Endothelial cell of umbilical vein (primary cell): ENCODE measurements around the gene ETHE1. TPM values are rescaled to one million over a fixed set of nuclear protein-coding genes. Genes with fewer than 3 reads are reported as not detected.

Experiments
- BruUV-seq: library from RNA; stranded (reverse); fragments of 400-500 nt; replicated peaks from 2 replicates; lab custom pipeline; 2021; lab: Mats Ljungman, UMichigan
- CTCF ChIA-PET: fragments of 300-600, 350-600 bp; sonication (Branson Sonifier 250); formaldehyde crosslinking; loops from one replicate; lab custom pipeline; 2021; ENCODE audit warnings: antibody characterized with exemption, inconsistent platforms; lab: Charles Lee
- POLR2A ChIA-PET: fragments of 300-600, 350-600 bp; sonication (Branson Sonifier 250); formaldehyde crosslinking; loops from one replicate; lab custom pipeline; 2021; ENCODE audit warnings: antibody characterized with exemption, inconsistent platforms; lab: Charles Lee
- DNase-seq: peaks from one replicate; pipeline ENCODE4 v3.0.0-alpha.2; 2011; ENCODE audit warnings: low read depth, low spot score
- FAIRE-seq: peaks from 2 replicates; lab custom pipeline; 2011; peaks lifted over from hg19 to GRCh38; lab: Jason Lieb, UNC
- H2AFZ ChIP-seq: 2 replicates; pipeline ENCODE4 v1.6.0; 2012; ENCODE audit warnings: low read depth, low read length, control low read depth, inconsistent platforms
- H3K27ac ChIP-seq: 2 replicates; pipeline ENCODE4 v1.5.1; 2011; ENCODE audit warnings: low read depth, mild to moderate bottlenecking, control low read depth, low read length, moderate library complexity; ENCODE audit not compliant: insufficient read depth
- H3K27me3 ChIP-seq, 2 experiments: 2 replicates each; pipeline versions ENCODE4 v1.6.0 to v1.6.1; 2011; ENCODE audit warnings: low read length in 2 of 2, mixed read lengths in 1 of 2; ENCODE audit not compliant: control insufficient read depth in 2 of 2, insufficient read depth in 2 of 2
- H3K36me3 ChIP-seq, 2 experiments: 2 replicates in 1 of 2; 3 replicates in 1 of 2; pipeline ENCODE4 v1.5.1; 2011; ENCODE audit warnings: low read length in 2 of 2, mild to moderate bottlenecking in 1 of 2, moderate library complexity in 1 of 2; ENCODE audit not compliant: control insufficient read depth in 2 of 2, insufficient read depth in 2 of 2; ENCODE audit errors: extremely low read depth in 1 of 2
- H3K4me1 ChIP-seq: 3 replicates; pipeline ENCODE4 v1.5.1; 2011; ENCODE audit warnings: mild to moderate bottlenecking, low read length; ENCODE audit not compliant: control insufficient read depth, insufficient read depth; ENCODE audit errors: extremely low read depth
- H3K4me2 ChIP-seq: 2 replicates; pipeline ENCODE4 v1.6.1; 2011; ENCODE audit warnings: low read length, control low read depth, mixed read lengths; ENCODE audit not compliant: insufficient read depth
- H3K4me3 ChIP-seq, 3 experiments: fragments of 200-600 bp in 1 of 3; sonication (generic), shearing (Covaris generic) in 1 of 3; replicated peaks in 1 of 3; 2 replicates each; pipeline ENCODE4 v1.5.1; 2011 to 2016; ENCODE audit warnings: control low read depth in 3 of 3, low read length in 3 of 3, mild to moderate bottlenecking in 2 of 3, inconsistent platforms in 1 of 3, low read depth in 1 of 3, moderate library complexity in 1 of 3; ENCODE audit not compliant: insufficient read depth in 1 of 3
- H3K79me2 ChIP-seq: 2 replicates; pipeline ENCODE4 v1.6.0; 2012; ENCODE audit warnings: low read length, inconsistent platforms; ENCODE audit not compliant: control insufficient read depth, insufficient read depth
- H3K9ac ChIP-seq: replicated peaks from 2 replicates; pipeline ENCODE3; 2011; ENCODE audit warnings: low read length, control low read depth; ENCODE audit not compliant: insufficient read depth; ENCODE audit errors: extremely low read depth
- H3K9me1 ChIP-seq: replicated peaks from 3 replicates; pipeline ENCODE4 v1.6.0; 2011; ENCODE audit warnings: mild to moderate bottlenecking, low read length; ENCODE audit not compliant: control insufficient read depth, insufficient read depth; ENCODE audit errors: extremely low read depth
- H3K9me3 ChIP-seq: replicated peaks from 2 replicates; pipeline ENCODE4 v1.5.1; 2012; ENCODE audit warnings: low read length, inconsistent platforms; ENCODE audit not compliant: control insufficient read depth, insufficient read depth
- H4K20me1 ChIP-seq: replicated peaks from 2 replicates; pipeline ENCODE3; 2011; ENCODE audit warnings: mild to moderate bottlenecking, low read length; ENCODE audit not compliant: control insufficient read depth, insufficient read depth; ENCODE audit errors: extremely low read depth
- EZH2 ChIP-seq: IDR thresholded peaks from 2 replicates; pipeline ENCODE4 v1.6.1; 2012; ENCODE audit warnings: borderline replicate concordance, low read depth, mild to moderate bottlenecking, moderate library complexity, low read length, inconsistent platforms; ENCODE audit not compliant: severe bottlenecking
- FOS ChIP-seq: IDR thresholded peaks from 2 replicates; pipeline ENCODE4 v1.6.1; 2011; ENCODE audit warnings: mild to moderate bottlenecking, low read length, moderate library complexity, borderline replicate concordance; ENCODE audit not compliant: insufficient read depth
- GATA2 ChIP-seq: IDR thresholded peaks from 2 replicates; pipeline ENCODE4 v1.7.0; 2011; ENCODE audit warnings: low read depth, mild to moderate bottlenecking, moderate library complexity, mixed read lengths, low read length; ENCODE audit not compliant: insufficient read length, insufficient read depth
- JUN ChIP-seq: IDR thresholded peaks from 2 replicates; pipeline ENCODE4 v1.6.1; 2011; ENCODE audit warnings: borderline replicate concordance, low read depth; ENCODE audit not compliant: insufficient read length, insufficient read depth
- MYC ChIP-seq: IDR thresholded peaks from one replicate; pipeline ENCODE4 v1.6.1; 2011; ENCODE audit warnings: mild to moderate bottlenecking, low read depth, low read length
- POLR2A ChIP-seq: IDR thresholded peaks from 2 replicates; pipeline ENCODE4 v1.6.1; 2012; ENCODE audit warnings: low read depth, mild to moderate bottlenecking, control low read depth, low read length
- POLR2AphosphoS5 ChIP-seq: IDR thresholded peaks from 2 replicates; pipeline ENCODE4 v1.6.1; 2012; ENCODE audit warnings: low read depth, mild to moderate bottlenecking, control low read depth, low read length, moderate library complexity; ENCODE audit not compliant: insufficient read depth
- dilution Hi-C: fragments of 300-500 bp; cut with MboI; formaldehyde crosslinking; loops from one replicate; pipeline ENCODE4 v1.15.0; 2019; ENCODE audit warnings: low sequenced_read_pairs; ENCODE audit not compliant: extremely low pct_ligation_motif_present
- intact Hi-C: fragments of 100-400 bp; cut with micrococcal nuclease; formaldehyde crosslinking; loops from one replicate; pipeline ENCODE4 v1.10.0; 2022
- polyA plus RNA-seq, 4 experiments: library from polyadenylated mRNA; depleted of rRNA in 3 of 4; stranded (reverse) in 3 of 4; unstranded in 1 of 4; fragments of >200 nt; gene quantifications; 2 replicates each; pipeline versions ENCODE4 v1.2.1 to v1.2.3, GENCODE V29; 2011 to 2012; ENCODE audit warnings: missing spikeins in 1 of 4
- total RNA-seq: library from RNA; stranded (reverse); gene quantifications from 2 replicates; pipeline ENCODE4 v1.2.3, GENCODE V29; 2021
- TF ChIP-seq, protein P1 (sequence below), 2 donors: IDR thresholded peaks; 1 replicate in 1 of 2; 2 replicates in 1 of 2; pipeline ENCODE4 v1.5.1; 2011; ENCODE audit warnings: low read length in 2 of 2, mild to moderate bottlenecking in 2 of 2, moderate library complexity in 2 of 2, control low read depth in 1 of 2, inconsistent platforms in 1 of 2, low read depth in 1 of 2; ENCODE audit not compliant: insufficient read depth in 1 of 2; ENCODE audit errors: extremely low read depth in 1 of 2
- TF ChIP-seq, protein P2 (sequence below): IDR thresholded peaks from 2 replicates; pipeline ENCODE4 v1.6.1; 2011; ENCODE audit not compliant: insufficient read depth, insufficient read length

ETHE1 gene
- total and polyA plus RNA-seq, 2 donors (not counting 3 experiments of a cell fraction or from before 2014, with no cell fraction given): 34.5 to 124 TPM

DNA sequence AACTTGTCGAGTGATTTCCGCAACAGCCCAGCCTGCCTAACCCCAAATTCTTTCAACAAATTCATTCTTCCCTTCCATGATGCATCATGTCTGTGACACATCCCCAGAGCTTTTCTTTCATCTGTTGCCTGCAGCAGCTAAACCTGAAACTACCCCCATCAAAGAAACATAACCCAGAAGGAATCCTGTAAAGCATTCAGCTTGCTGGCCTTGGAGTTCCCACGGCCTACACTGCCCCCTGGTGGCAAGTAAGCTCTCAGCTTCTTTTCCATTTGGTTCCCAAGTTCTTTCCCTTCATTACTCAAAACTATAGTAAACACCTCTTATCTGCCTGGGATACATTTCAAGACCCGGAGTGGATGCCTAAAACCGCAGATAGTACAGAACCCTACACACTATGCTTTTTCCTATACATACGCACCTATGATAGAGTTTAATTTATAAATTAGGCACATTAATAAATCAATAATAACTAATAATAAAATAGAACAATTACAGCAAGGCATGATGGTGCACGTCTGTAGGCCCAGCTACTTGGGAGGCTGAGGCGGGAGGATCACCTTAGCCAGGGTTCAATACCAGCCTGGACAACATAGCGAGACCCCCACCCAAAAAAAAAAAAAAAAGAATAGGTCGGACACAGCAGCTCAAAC is 7.4 kb downstream of the ETHE1 start:
- BruUV-seq: no TSS peak
- no peak overlapping the region for H3K27ac ChIP-seq
- FAIRE-seq (peak; percentile 93), DNase-seq (peak; percentile 78)
- no peaks in the 10 kb centered on the region for H4K20me1 ChIP-seq
- H3K4me1 ChIP-seq: no peaks in the 10 kb centered on the region
- H3K9me3 ChIP-seq: no peaks in the 10 kb centered on the region
- CTCF ChIA-PET: interaction anchor here (0.5 to 11.6 kb wide), 38 partner anchors 8 to 1360 kb away, joined by 3 to 833 read pairs (median 6); partner anchors contain the start of genes IRGQ, PHLDB3, ZNF575 and ZNF576
- intact Hi-C loops: loop anchor here (1.0 kb wide), 2 partner anchors 72 to 86 kb away; no protein-coding TSS in a partner anchor
- TF ChIP-seq POLR2AphosphoS5: no peak
- TF ChIP-seq, protein P1, sequence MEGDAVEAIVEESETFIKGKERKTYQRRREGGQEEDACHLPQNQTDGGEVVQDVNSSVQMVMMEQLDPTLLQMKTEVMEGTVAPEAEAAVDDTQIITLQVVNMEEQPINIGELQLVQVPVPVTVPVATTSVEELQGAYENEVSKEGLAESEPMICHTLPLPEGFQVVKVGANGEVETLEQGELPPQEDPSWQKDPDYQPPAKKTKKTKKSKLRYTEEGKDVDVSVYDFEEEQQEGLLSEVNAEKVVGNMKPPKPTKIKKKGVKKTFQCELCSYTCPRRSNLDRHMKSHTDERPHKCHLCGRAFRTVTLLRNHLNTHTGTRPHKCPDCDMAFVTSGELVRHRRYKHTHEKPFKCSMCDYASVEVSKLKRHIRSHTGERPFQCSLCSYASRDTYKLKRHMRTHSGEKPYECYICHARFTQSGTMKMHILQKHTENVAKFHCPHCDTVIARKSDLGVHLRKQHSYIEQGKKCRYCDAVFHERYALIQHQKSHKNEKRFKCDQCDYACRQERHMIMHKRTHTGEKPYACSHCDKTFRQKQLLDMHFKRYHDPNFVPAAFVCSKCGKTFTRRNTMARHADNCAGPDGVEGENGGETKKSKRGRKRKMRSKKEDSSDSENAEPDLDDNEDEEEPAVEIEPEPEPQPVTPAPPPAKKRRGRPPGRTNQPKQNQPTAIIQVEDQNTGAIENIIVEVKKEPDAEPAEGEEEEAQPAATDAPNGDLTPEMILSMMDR (IDR thresholded peaks at IDR 0.05; ENCODE audit: extremely low read depth in 1 of 2, insufficient read depth in 1 of 2, low read depth in 1 of 2, low read length in 2 of 2): peak; percentile 80 to 87
- H3K4me2 ChIP-seq: no peak overlapping the region
- H3K4me3 ChIP-seq: no peak overlapping the region
- no peaks in the 10 kb centered on the region for H3K36me3 ChIP-seq
- H3K27me3 ChIP-seq: no peaks in the 10 kb centered on the region
- H3K9me1 ChIP-seq: no peaks in the 10 kb centered on the region
- dilution Hi-C loops: no loop called here
- POLR2A ChIA-PET: interaction anchor here (1.0 kb wide), 1 partner anchor 72 kb away, joined by 3 read pairs; no protein-coding TSS in a partner anchor
- H2AFZ ChIP-seq: no peak overlapping the region
- H3K79me2 ChIP-seq: no peaks in the 10 kb centered on the region
- no peak overlapping the region for H3K9ac ChIP-seq

DNA sequence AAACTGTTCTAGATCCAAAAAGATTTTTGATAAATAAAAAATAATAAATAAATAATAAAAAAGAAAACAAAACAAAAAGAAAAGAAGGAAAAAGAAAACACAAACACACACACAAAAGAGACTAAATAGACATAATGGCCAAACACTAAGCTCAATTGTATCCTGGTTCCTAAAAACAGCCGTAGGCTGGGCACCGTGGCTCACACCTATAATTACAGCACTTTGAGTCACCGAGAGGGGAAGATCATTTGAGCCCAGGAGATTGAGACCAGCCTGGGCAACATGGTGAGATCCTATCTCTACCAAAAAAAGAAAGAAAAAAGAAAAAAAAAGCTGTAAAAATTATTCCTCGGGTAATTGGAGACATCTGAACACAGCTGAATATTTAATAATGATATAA is 8.9 kb downstream of the ETHE1 start:
- no peaks in the 10 kb centered on the region for H4K20me1 ChIP-seq
- TF ChIP-seq POLR2A: no peak
- no peak for TF ChIP-seq MYC
- no peak for TF ChIP-seq EZH2
- no peak for TF ChIP-seq POLR2AphosphoS5
- TF ChIP-seq, protein P2, sequence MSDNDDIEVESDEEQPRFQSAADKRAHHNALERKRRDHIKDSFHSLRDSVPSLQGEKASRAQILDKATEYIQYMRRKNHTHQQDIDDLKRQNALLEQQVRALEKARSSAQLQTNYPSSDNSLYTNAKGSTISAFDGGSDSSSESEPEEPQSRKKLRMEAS: no peak
- no peak for TF ChIP-seq GATA2
- TF ChIP-seq FOS: no peak
- no peak for TF ChIP-seq JUN
- TF ChIP-seq, protein P1 (IDR thresholded peaks at IDR 0.05; ENCODE audit: extremely low read depth in 1 of 2, insufficient read depth in 1 of 2, low read depth in 1 of 2, low read length in 2 of 2): no peak
- DNase-seq (no peak), FAIRE-seq (no peak)
- no peaks in the 10 kb centered on the region for H3K36me3 ChIP-seq
- CTCF ChIA-PET: interaction anchor here (1.4 to 11.6 kb wide), 4 partner anchors 9 to 86 kb away, joined by 3 to 833 read pairs (median 56); no protein-coding TSS in a partner anchor
- H3K4me2 ChIP-seq: no peak overlapping the region
- H3K27ac ChIP-seq: no peak overlapping the region
- no TSS peak for BruUV-seq
- no peaks in the 10 kb centered on the region for H3K9me1 ChIP-seq
- H2AFZ ChIP-seq: no peak overlapping the region
- H3K9me3 ChIP-seq: no peaks in the 10 kb centered on the region
- H3K27me3 ChIP-seq: no peaks in the 10 kb centered on the region
- POLR2A ChIA-PET: interaction anchor here (0.6 kb wide), 1 partner anchor 1258 kb away, joined by 5 read pairs; no protein-coding TSS in a partner anchor
- dilution Hi-C loops (no loop called here), intact Hi-C loops (no loop called here)
- no peaks in the 10 kb centered on the region for H3K79me2 ChIP-seq
- no peak overlapping the region for H3K9ac ChIP-seq
- H3K4me3 ChIP-seq: no peak overlapping the region
- no peaks in the 10 kb centered on the region for H3K4me1 ChIP-seq
